Activated CD4-positive, alpha-beta T cell treated with anti-CD3 and anti-CD28 coated beads for 1 hour (primary cell): ENCODE data around the gene SPPL2A.
"Not testable (repeated sequence)": the region's sequence is repeated elsewhere in the genome, so short reads cannot be mapped to it uniquely, and the experiment has no call there.

Experiments used
- DNase-seq: peaks from one replicate; pipeline ENCODE4 v3.0.0-alpha.2; 2020

The SPPL2A gene

GRCh38 chr15:50767332-50767861, 1.9 kb upstream of the SPPL2A start:
- DNase-seq, result no peak

GRCh38 chr15:50764461-50765194, 878 bp downstream of the SPPL2A start:
- DNase-seq, result no peak

- no peak for DNase-seq
These were observed 6.7 kb downstream of the SPPL2A start for GRCh38 chr15:50758712-50759205.

GRCh38 chr15:50753463-50753862, 12.0 kb downstream of the SPPL2A start:
- DNase-seq, result no peak

- no peak for DNase-seq
These were observed 14.1 kb downstream of the SPPL2A start for GRCh38 chr15:50751394-50751793.

GRCh38 chr15:50750227-50750705, 15.2 kb downstream of the SPPL2A start:
- DNase-seq, result no peak

GRCh38 chr15:50747523-50747922, 18.0 kb downstream of the SPPL2A start:
- DNase-seq, result no peak

GRCh38 chr15:50744601-50745000, 20.9 kb downstream of the SPPL2A start:
- no peak for DNase-seq

GRCh38 chr15:50740955-50741354, 24.6 kb downstream of the SPPL2A start:
- no peak for DNase-seq

GRCh38 chr15:50736823-50737222, 28.7 kb downstream of the SPPL2A start:
- DNase-seq, result no peak

- no peak for DNase-seq
These were observed 30.4 kb downstream of the SPPL2A start for GRCh38 chr15:50735156-50735555.

- no peak for DNase-seq
These were observed 39.2 kb downstream of the SPPL2A start for GRCh38 chr15:50726315-50726714.

- DNase-seq, result no peak
These were observed 46.8 kb downstream of the SPPL2A start for GRCh38 chr15:50718700-50719125.

- no peak for DNase-seq
These were observed 53.5 kb downstream of the SPPL2A start for GRCh38 chr15:50712018-50712417.

GRCh38 chr15:50710585-50710984, 54.9 kb downstream of the SPPL2A start:
- no peak for DNase-seq

GRCh38 chr15:50707878-50708427, 57.6 kb downstream of the SPPL2A start:
- DNase-seq, result no peak

- DNase-seq, result no peak
These were observed 62.7 kb downstream of the SPPL2A start for GRCh38 chr15:50702762-50703334.

- no peak for DNase-seq
These were observed 67.4 kb downstream of the SPPL2A start for GRCh38 chr15:50698101-50698500.

GRCh38 chr15:50697109-50697797, 68.3 kb downstream of the SPPL2A start:
- no peak for DNase-seq

GRCh38 chr15:50694634-50695165, 70.8 kb downstream of the SPPL2A start:
- DNase-seq, result not testable (repeated sequence)

- no peak for DNase-seq
These were observed 78.1 kb downstream of the SPPL2A start for GRCh38 chr15:50687302-50687902.
